Suprapubic skin (tissue), 3 donors: ENCODE results near the gene MYO9A.

ENCODE experiments used
- CTCF ChIP-seq, 2 donors: fragments of 200-600 bp in 1 of 2; fragments of 450-650 bp in 1 of 2; sonication (generic) in 1 of 2; IDR thresholded peaks; one replicate each; pipeline ENCODE4 v1.5.1; 2016 to 2019; ENCODE audit warnings: antibody characterized with exemption in 2 of 2, mild to moderate bottlenecking in 1 of 2, moderate library complexity in 1 of 2
- POLR2A ChIP-seq, 2 donors: fragments of 450-650 bp; IDR thresholded peaks; one replicate each; pipeline ENCODE4 v1.6.1; 2017; ENCODE audit warnings: antibody characterized with exemption in 2 of 2, mild to moderate bottlenecking in 2 of 2, moderate library complexity in 2 of 2

GRCh38 chr15:72127724-72128322 lies 9.9 kb upstream of the MYO9A start:
- TF ChIP-seq CTCF (IDR thresholded peaks at IDR 0.05) (no peak), POLR2A (IDR thresholded peaks at IDR 0.05) (no peak)
